H1 (cell line): ENCODE results near the gene FBXW2. TPM values are rescaled to one million over a fixed set of nuclear protein-coding genes. Genes with fewer than 3 reads are reported as not detected.

Experiments
- CTCF ChIA-PET: fragments of 300-600 bp; sonication (Branson Sonifier 250); formaldehyde crosslinking; loops from one replicate; lab custom pipeline; 2021; ENCODE audit not compliant: partially characterized antibody; lab: Charles Lee
- POLR2A ChIA-PET: fragments of 300-600 bp; sonication (Branson Sonifier 250); formaldehyde crosslinking; loops from one replicate; lab custom pipeline; 2021; ENCODE audit warnings: inconsistent platforms; ENCODE audit not compliant: partially characterized antibody; lab: Charles Lee
- DNase-seq, 2 experiments: peaks; one replicate each; pipeline versions ENCODE4 v3.0.0 to v3.0.0-alpha.2; 2010 to 2022; ENCODE audit warnings: low spot score in 2 of 2, low read depth in 1 of 2, mixed read lengths in 1 of 2
- FAIRE-seq: peaks from 2 replicates; lab custom pipeline; 2011; peaks lifted over from hg19 to GRCh38; lab: Jason Lieb, UNC
- H2AFZ ChIP-seq: 2 replicates; pipeline ENCODE4 v1.8.1; 2012; ENCODE audit warnings: low read length, inconsistent platforms
- H2AK5ac ChIP-seq: 2 replicates; pipeline ENCODE4 v1.6.1; 2013; ENCODE audit warnings: low read depth, low read length
- H2BK120ac ChIP-seq: replicated peaks from 2 replicates; pipeline ENCODE3; 2013; ENCODE audit warnings: low read depth, low read length, inconsistent platforms
- H2BK12ac ChIP-seq: 2 replicates; pipeline ENCODE4 v1.6.1; 2013; ENCODE audit warnings: low read depth, low read length
- H2BK15ac ChIP-seq: 2 replicates; pipeline ENCODE4 v1.6.1; 2013; ENCODE audit warnings: low read length
- H2BK20ac ChIP-seq: 2 replicates; pipeline ENCODE4 v1.6.1; 2013; ENCODE audit warnings: low read length
- H2BK5ac ChIP-seq: 2 replicates; pipeline ENCODE4 v1.6.1; 2013; ENCODE audit warnings: low read depth, low read length
- H3K14ac ChIP-seq: 2 replicates; pipeline ENCODE4 v1.6.1; 2013; ENCODE audit warnings: inconsistent platforms; ENCODE audit not compliant: insufficient read length
- H3K18ac ChIP-seq: 2 replicates; pipeline ENCODE4 v1.6.1; 2013; ENCODE audit warnings: low read length; ENCODE audit errors: extremely low read depth
- H3K23ac ChIP-seq: 2 replicates; pipeline ENCODE4 v1.6.1; 2013; ENCODE audit warnings: inconsistent platforms; ENCODE audit not compliant: insufficient read length
- H3K23me2 ChIP-seq: 2 replicates; pipeline ENCODE4 v1.6.1; 2013; ENCODE audit warnings: low read depth, low read length
- H3K27ac ChIP-seq: 2 replicates; pipeline ENCODE4 v1.6.1; 2011; ENCODE audit warnings: low read depth, low read length, inconsistent platforms
- H3K27me3 ChIP-seq, 4 experiments: replicated peaks in 1 of 4; 1 replicate in 1 of 4; 2 replicates in 3 of 4; pipeline versions ENCODE4 v1.6.1 to v1.8.1; 2011 to 2013; ENCODE audit warnings: low read length in 3 of 4, mild to moderate bottlenecking in 3 of 4, inconsistent platforms in 2 of 4, mixed read lengths in 2 of 4, moderate library complexity in 1 of 4; ENCODE audit not compliant: control insufficient read depth in 3 of 4, insufficient read depth in 3 of 4; ENCODE audit errors: extremely low read depth in 1 of 4
- H3K36me3 ChIP-seq, 4 experiments: 2 replicates each; pipeline versions ENCODE4 v1.6.1 to v1.8.1; 2011 to 2013; ENCODE audit warnings: mild to moderate bottlenecking in 4 of 4, low read length in 3 of 4, moderate library complexity in 2 of 4, control low read depth in 1 of 4, inconsistent platforms in 1 of 4; ENCODE audit not compliant: insufficient read depth in 4 of 4, control insufficient read depth in 2 of 4
- H3K4ac ChIP-seq: replicated peaks from 2 replicates; pipeline ENCODE3; 2013; ENCODE audit warnings: low read length, low read depth, mixed read lengths, inconsistent platforms; ENCODE audit not compliant: insufficient read length
- H3K4me1 ChIP-seq, 4 experiments: replicated peaks in 1 of 4; 1 replicate in 1 of 4; 2 replicates in 3 of 4; pipeline versions ENCODE4 v1.6.1 to v1.8.1; 2011 to 2013; ENCODE audit warnings: low read length in 3 of 4, inconsistent platforms in 2 of 4, mixed read lengths in 1 of 4; ENCODE audit not compliant: insufficient read depth in 4 of 4, control insufficient read depth in 3 of 4
- H3K4me2 ChIP-seq, 2 experiments: 2 replicates each; pipeline versions ENCODE4 v1.6.1 to v1.8.1; 2011 to 2013; ENCODE audit warnings: low read depth in 2 of 2, low read length in 2 of 2, control low read depth in 1 of 2, inconsistent platforms in 1 of 2, mild to moderate bottlenecking in 1 of 2; ENCODE audit not compliant: insufficient read depth in 1 of 2
- H3K4me3 ChIP-seq, 4 experiments: fragments of 200-600, 300-600 bp in 1 of 4; sonication (generic), shearing (Covaris generic), sonication (Bioruptor Twin) in 1 of 4; 2 replicates each; pipeline versions ENCODE4 v1.5.1 to v1.8.1; 2011 to 2016; ENCODE audit warnings: low read length in 4 of 4, low read depth in 3 of 4, control low read depth in 2 of 4, inconsistent platforms in 2 of 4, mild to moderate bottlenecking in 2 of 4, mixed read lengths in 1 of 4, moderate library complexity in 1 of 4; ENCODE audit not compliant: insufficient read depth in 2 of 4; ENCODE audit errors: extremely low read depth in 1 of 4
- H3K56ac ChIP-seq: replicated peaks from 2 replicates; pipeline ENCODE3; 2013; ENCODE audit warnings: low read depth, mild to moderate bottlenecking, mixed read lengths, low read length, inconsistent platforms; ENCODE audit not compliant: insufficient read length
- H3K79me1 ChIP-seq: 2 replicates; pipeline ENCODE4 v1.6.1; 2013; ENCODE audit warnings: low read depth, low read length, control low read depth
- H3K79me2 ChIP-seq, 2 experiments: 2 replicates each; pipeline versions ENCODE4 v1.6.1 to v1.8.1; 2012 to 2013; ENCODE audit warnings: low read length in 2 of 2, mild to moderate bottlenecking in 2 of 2, inconsistent platforms in 1 of 2; ENCODE audit not compliant: insufficient read depth in 2 of 2, control insufficient read depth in 1 of 2
- H3K9ac ChIP-seq, 4 experiments: replicated peaks in 1 of 4; 1 replicate in 1 of 4; 2 replicates in 3 of 4; pipeline versions ENCODE4 v1.6.1 to v1.8.1; 2011 to 2013; ENCODE audit warnings: low read depth in 3 of 4, low read length in 3 of 4, control low read depth in 2 of 4, mild to moderate bottlenecking in 2 of 4, moderate library complexity in 2 of 4, inconsistent platforms in 1 of 4; ENCODE audit errors: extremely low read depth in 1 of 4
- H3K9me3 ChIP-seq, 2 experiments: 2 replicates each; pipeline versions ENCODE4 v1.6.1 to v1.8.1; 2012 to 2013; ENCODE audit warnings: mild to moderate bottlenecking in 2 of 2, moderate library complexity in 2 of 2, control low read depth in 1 of 2, inconsistent platforms in 1 of 2, low read depth in 1 of 2, low read length in 1 of 2, mixed read lengths in 1 of 2; ENCODE audit not compliant: insufficient read depth in 2 of 2
- H4K20me1 ChIP-seq, 2 experiments: replicated peaks in 1 of 2; 2 replicates each; pipeline versions ENCODE3 to v1.8.1; 2011 to 2013; ENCODE audit warnings: inconsistent platforms in 2 of 2, low read length in 2 of 2, mild to moderate bottlenecking in 1 of 2; ENCODE audit not compliant: insufficient read depth in 2 of 2, control insufficient read depth in 1 of 2
- H4K5ac ChIP-seq: 2 replicates; pipeline ENCODE4 v1.6.1; 2013; ENCODE audit warnings: low read length, low read depth, mixed read lengths, inconsistent platforms; ENCODE audit not compliant: insufficient read length
- H4K8ac ChIP-seq: 2 replicates; pipeline ENCODE4 v1.8.0; 2013; ENCODE audit warnings: mild to moderate bottlenecking, moderate library complexity, low read length, inconsistent platforms; ENCODE audit not compliant: insufficient read depth; ENCODE audit errors: extremely low read depth
- H4K91ac ChIP-seq: replicated peaks from 2 replicates; pipeline ENCODE3; 2013; ENCODE audit warnings: low read length, mixed read lengths, inconsistent platforms; ENCODE audit not compliant: insufficient read length
- ASH2L ChIP-seq: fragments of 200-600, 300-600 bp; sonication (generic); IDR thresholded peaks from one replicate; pipeline ENCODE4 v1.7.1; 2017; ENCODE audit warnings: low read length
- ATF3 ChIP-seq: IDR thresholded peaks from 2 replicates; pipeline ENCODE4 v1.6.1; 2011; ENCODE audit warnings: low read depth, mild to moderate bottlenecking, low read length; ENCODE audit not compliant: insufficient read depth
- BACH1 ChIP-seq: IDR thresholded peaks from 2 replicates; pipeline ENCODE4 v1.6.1; 2012; ENCODE audit warnings: low read length, improper control_type of control experiment
- CBX5 ChIP-seq: fragments of 300-800, 300-1000 bp; sonication (generic); IDR thresholded peaks from 2 replicates; pipeline ENCODE4 v1.7.1; 2016; ENCODE audit warnings: antibody characterized with exemption, low read length, low read depth
- CREB1 ChIP-seq: IDR thresholded peaks from 2 replicates; pipeline ENCODE4 v1.6.1; 2012; ENCODE audit warnings: inconsistent platforms
- CTBP2 ChIP-seq: IDR thresholded peaks from 2 replicates; pipeline ENCODE4 v1.7.0; 2011; ENCODE audit warnings: borderline replicate concordance, mild to moderate bottlenecking, moderate library complexity, mixed read lengths, low read length; ENCODE audit not compliant: insufficient read depth, insufficient read length
- GTF2F1 ChIP-seq: IDR thresholded peaks from 2 replicates; pipeline ENCODE4 v1.6.1; 2012; ENCODE audit warnings: low read depth, low read length, improper control_type of control experiment, borderline replicate concordance
- MAFK ChIP-seq: IDR thresholded peaks from 2 replicates; pipeline ENCODE4 v1.6.1; 2012; ENCODE audit warnings: low read depth, mild to moderate bottlenecking, improper control_type of control experiment, low read length
- NANOG ChIP-seq: IDR thresholded peaks from 2 replicates; pipeline ENCODE4 v1.6.1; 2011; ENCODE audit warnings: low read length, low read depth, mild to moderate bottlenecking, inconsistent platforms; ENCODE audit not compliant: insufficient read depth, poor library complexity, severe bottlenecking
- RBBP5 ChIP-seq: IDR thresholded peaks from 2 replicates; pipeline ENCODE4 v1.7.1; 2012; ENCODE audit warnings: low read depth, mild to moderate bottlenecking, inconsistent platforms, low read length, moderate library complexity, borderline replicate concordance
- RXRA ChIP-seq: IDR thresholded peaks from 2 replicates; pipeline ENCODE4 v1.6.1; 2011; ENCODE audit warnings: low read depth, mild to moderate bottlenecking, low read length, moderate library complexity; ENCODE audit not compliant: insufficient read depth
- SAP30 ChIP-seq: fragments of 300-600 bp; sonication (generic); IDR thresholded peaks from 2 replicates; pipeline ENCODE4 v1.7.1; 2012; ENCODE audit warnings: low read length, moderate library complexity, mild to moderate bottlenecking, inconsistent platforms; ENCODE audit not compliant: insufficient read depth, insufficient replicate concordance
- TEAD4 ChIP-seq: IDR thresholded peaks from 2 replicates; pipeline ENCODE4 v1.6.1; 2012; ENCODE audit warnings: low read depth, low read length, inconsistent platforms, mixed read lengths
- WGBS, 2 experiments: shearing (Covaris generic) in 1 of 2; methylation state at CpG; one replicate each; pipeline versions ENCODE4 v1.1.6 to v1.1.7; 2013 to 2015; ENCODE audit warnings: low lambda C conversion rate in 2 of 2, mixed read lengths in 2 of 2, inconsistent platforms in 1 of 2, low coverage in 1 of 2, missing lambda C conversion rate in 1 of 2; ENCODE audit not compliant: insufficient replicate concordance in 2 of 2, insufficient coverage in 1 of 2, insufficient read length in 1 of 2; ENCODE audit errors: extremely low coverage in 1 of 2, missing lambda C conversion rate in 1 of 2; 5-methylcytosine and 5-hydroxymethylcytosine counted together
- polyA plus RNA-seq, 7 experiments: library from polyadenylated mRNA; depleted of rRNA in 3 of 7; stranded (reverse) in 5 of 7; unstranded in 2 of 7; fragments of >200 nt in 5 of 7; fragments of 200-250 nt in 2 of 7; gene quantifications; 1 replicate in 5 of 7; 2 replicates in 1 of 7; 4 replicates in 1 of 7; pipeline versions ENCODE4 v1.2.1 to v1.2.3, GENCODE V29; 2011 to 2013; ENCODE audit warnings: missing spikeins in 2 of 7, mixed read lengths in 2 of 7
- total RNA-seq: library from RNA; stranded (reverse); fragmentation: NEBNext Ultra II Directional; extraction: Animal tissue kit (Norgen Biotek cat#: 25700); gene quantifications from 2 replicates; pipeline ENCODE4 v1.2.1, GENCODE V29; 2021

Gene FBXW2
- total and polyA plus RNA-seq, 2 of the 8 experiments (the other 6 are each of a cell fraction or from before 2014, with no cell fraction given): 19.2 to 65.3 TPM

GRCh38 chr9:120801441-120801840 lies 8.2 kb upstream of the FBXW2 start:
- H4K20me1 ChIP-seq: no peaks in the 10 kb centered on the region
- H3K4me3 ChIP-seq: no peak overlapping the region
- no peak overlapping the region for H3K4me2 ChIP-seq
- no peaks in the 10 kb centered on the region for H3K23me2 ChIP-seq
- peaks cover 8 to 9% of the 10 kb centered on the region in 2 experiments; a peak in 1 of 4 replicates for H3K9me3 ChIP-seq
- H3K79me1 ChIP-seq: no peaks in the 10 kb centered on the region
- TF ChIP-seq BACH1 (no peak), CBX5 (no peak), SAP30 (no peak), MAFK (no peak), ASH2L (no peak), ATF3 (no peak), NANOG (no peak), RXRA (no peak), RBBP5 (no peak), CREB1 (no peak), GTF2F1 (no peak), CTBP2 (no peak), TEAD4 (no peak)
- H4K5ac ChIP-seq: no peak overlapping the region
- H2AK5ac ChIP-seq: no peak overlapping the region
- no peak for FAIRE-seq
- no peak overlapping the region for H2BK120ac ChIP-seq
- no peak overlapping the region for H2AFZ ChIP-seq
- ChIA-PET CTCF (no interaction called here), POLR2A (interaction anchor here (0.7 to 1.4 kb wide), 2 partner anchors 8 to 12 kb away, joined by 3 to 5 read pairs; partner anchors contain the start of gene FBXW2)
- no peak overlapping the region for H2BK12ac ChIP-seq
- H3K27ac ChIP-seq: no peak overlapping the region
- no peak overlapping the region for H3K56ac ChIP-seq
- no peak overlapping the region for H3K4ac ChIP-seq
- H3K18ac ChIP-seq: no peak overlapping the region
- no peaks in the 10 kb centered on the region for H3K4me1 ChIP-seq
- no peak overlapping the region for H2BK15ac ChIP-seq
- no peaks in the 10 kb centered on the region for H3K79me2 ChIP-seq
- H3K9ac ChIP-seq: no peak overlapping the region
- no peak overlapping the region for H3K14ac ChIP-seq
- no peak overlapping the region for H4K91ac ChIP-seq
- H3K27me3 ChIP-seq: no peaks in the 10 kb centered on the region
- no peak for DNase-seq
- 93% methylated on average over 7 of the region's 7 CpGs; no CpG with 5 or more reads in 1 of the 2 experiments for WGBS, 2 experiments
- no peak overlapping the region for H2BK20ac ChIP-seq
- no peak overlapping the region for H4K8ac ChIP-seq
- no peak overlapping the region for H2BK5ac ChIP-seq
- no peak overlapping the region for H3K23ac ChIP-seq
- no peaks in the 10 kb centered on the region for H3K36me3 ChIP-seq
